Upper lobe of right lung (tissue), 1 donor: ENCODE data around the gene STX8. TPM values are rescaled to one million over a fixed set of nuclear protein-coding genes. Genes with fewer than 3 reads are reported as not detected.

Experiments
- ATAC-seq: fragments of 200-7000 bp; cut with Tn5 transposase; one replicate; pipeline ENCODE4 v1.9.1; 2020; ENCODE audit warnings: mild to moderate bottlenecking, moderate library complexity
- DNase-seq: peaks from one replicate; pipeline ENCODE4 v3.0.0-alpha.2; 2020
- H3K27ac ChIP-seq: fragments of 200-600 bp; one replicate; pipeline ENCODE4 v1.8.0; 2022
- H3K27me3 ChIP-seq: fragments of 200-600 bp; one replicate; pipeline ENCODE4 v1.8.0; 2022; ENCODE audit warnings: mild to moderate bottlenecking
- H3K36me3 ChIP-seq: fragments of 200-600 bp; one replicate; pipeline ENCODE4 v1.8.0; 2022
- H3K4me1 ChIP-seq: fragments of 200-600 bp; one replicate; pipeline ENCODE4 v1.8.0; 2022
- H3K4me3 ChIP-seq: fragments of 200-600 bp; one replicate; pipeline ENCODE4 v1.8.0; 2022; ENCODE audit warnings: mild to moderate bottlenecking
- H3K9me3 ChIP-seq: fragments of 200-600 bp; one replicate; pipeline ENCODE4 v1.8.0; 2022
- intact Hi-C: fragments of 100-400 bp; cut with DNase I; formaldehyde crosslinking; loops from one replicate; pipeline ENCODE4 v1.11.0; 2022
- total RNA-seq: library from RNA; stranded (reverse); fragmentation: NEBNext Ultra II Directional; extraction: Animal tissue kit (Norgen Biotek cat#: 25700); gene quantifications from one replicate; pipeline ENCODE4 v1.2.1, GENCODE V29; 2021
- TF ChIP-seq, protein P1 (sequence below): fragments of 200-600 bp; IDR thresholded peaks from one replicate; pipeline ENCODE4 v1.8.0; 2022; ENCODE audit warnings: antibody characterized with exemption
- donor health status: DM: no; HTN: yes; CAD: no; lungs with severe emphysema.

STX8 gene
- total RNA-seq, 1 donor from 2014 or later, result 52.5 TPM

DNA sequence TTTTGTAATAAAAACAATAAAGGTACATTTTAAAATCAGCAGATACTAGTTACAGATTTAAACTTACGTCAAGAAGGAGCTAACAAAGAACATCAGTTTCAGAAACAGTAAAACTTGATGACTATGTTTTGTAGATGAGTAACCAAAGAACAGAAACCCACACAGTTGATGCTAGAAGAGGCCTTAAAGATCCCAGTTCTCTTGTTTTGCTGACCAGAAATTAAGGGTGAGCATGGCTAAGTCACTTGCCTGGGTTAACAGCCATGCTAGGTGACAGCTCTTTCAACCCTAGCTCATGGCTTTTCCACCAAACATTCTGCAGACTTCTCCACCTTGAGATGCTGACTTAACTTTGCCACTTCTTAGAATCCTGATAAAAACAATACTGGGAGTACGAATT lies 26.4 kb downstream of the STX8 start:
- H3K27ac ChIP-seq, result no peak overlapping the region
- no peaks in the 10 kb centered on the region for H3K4me1 ChIP-seq
- H3K27me3 ChIP-seq, result no peaks in the 10 kb centered on the region
- DNase-seq (no peak), ATAC-seq (no peak)
- no peak overlapping the region for H3K4me3 ChIP-seq
- peaks cover 14% of the 10 kb centered on the region for H3K36me3 ChIP-seq
- no peaks in the 10 kb centered on the region for H3K9me3 ChIP-seq
- intact Hi-C loops, result no loop called here
- TF ChIP-seq, protein P1, sequence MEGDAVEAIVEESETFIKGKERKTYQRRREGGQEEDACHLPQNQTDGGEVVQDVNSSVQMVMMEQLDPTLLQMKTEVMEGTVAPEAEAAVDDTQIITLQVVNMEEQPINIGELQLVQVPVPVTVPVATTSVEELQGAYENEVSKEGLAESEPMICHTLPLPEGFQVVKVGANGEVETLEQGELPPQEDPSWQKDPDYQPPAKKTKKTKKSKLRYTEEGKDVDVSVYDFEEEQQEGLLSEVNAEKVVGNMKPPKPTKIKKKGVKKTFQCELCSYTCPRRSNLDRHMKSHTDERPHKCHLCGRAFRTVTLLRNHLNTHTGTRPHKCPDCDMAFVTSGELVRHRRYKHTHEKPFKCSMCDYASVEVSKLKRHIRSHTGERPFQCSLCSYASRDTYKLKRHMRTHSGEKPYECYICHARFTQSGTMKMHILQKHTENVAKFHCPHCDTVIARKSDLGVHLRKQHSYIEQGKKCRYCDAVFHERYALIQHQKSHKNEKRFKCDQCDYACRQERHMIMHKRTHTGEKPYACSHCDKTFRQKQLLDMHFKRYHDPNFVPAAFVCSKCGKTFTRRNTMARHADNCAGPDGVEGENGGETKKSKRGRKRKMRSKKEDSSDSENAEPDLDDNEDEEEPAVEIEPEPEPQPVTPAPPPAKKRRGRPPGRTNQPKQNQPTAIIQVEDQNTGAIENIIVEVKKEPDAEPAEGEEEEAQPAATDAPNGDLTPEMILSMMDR, result no peak

DNA sequence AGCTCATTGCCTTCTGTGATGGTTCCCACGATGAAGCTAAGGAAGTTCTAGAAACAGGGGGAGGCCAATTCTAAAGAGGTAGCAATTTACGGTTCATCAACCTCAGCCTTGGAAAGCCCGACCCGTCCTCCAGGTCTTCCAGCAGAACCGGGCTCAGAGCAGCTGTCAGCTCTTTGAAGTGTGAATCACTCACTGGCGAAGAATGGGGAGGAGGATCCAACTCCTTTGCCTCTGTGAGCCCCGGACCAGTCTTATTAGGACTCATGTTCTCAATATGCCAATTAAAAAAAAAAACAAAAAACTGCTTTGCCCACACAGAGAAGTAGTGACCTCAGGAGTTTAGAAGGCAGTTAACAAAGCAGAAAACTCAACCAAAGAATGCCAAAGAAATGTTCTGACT lies 31.4 kb downstream of the STX8 start:
- no peak overlapping the region for H3K4me3 ChIP-seq
- H3K27me3 ChIP-seq, result no peaks in the 10 kb centered on the region
- H3K9me3 ChIP-seq, result no peaks in the 10 kb centered on the region
- TF ChIP-seq, protein P1, result no peak
- H3K27ac ChIP-seq, result no peak overlapping the region
- intact Hi-C loops, result no loop called here
- peaks cover 4% of the 10 kb centered on the region for H3K36me3 ChIP-seq
- ATAC-seq, result no peak
- no peaks in the 10 kb centered on the region for H3K4me1 ChIP-seq
- no peak for DNase-seq

DNA sequence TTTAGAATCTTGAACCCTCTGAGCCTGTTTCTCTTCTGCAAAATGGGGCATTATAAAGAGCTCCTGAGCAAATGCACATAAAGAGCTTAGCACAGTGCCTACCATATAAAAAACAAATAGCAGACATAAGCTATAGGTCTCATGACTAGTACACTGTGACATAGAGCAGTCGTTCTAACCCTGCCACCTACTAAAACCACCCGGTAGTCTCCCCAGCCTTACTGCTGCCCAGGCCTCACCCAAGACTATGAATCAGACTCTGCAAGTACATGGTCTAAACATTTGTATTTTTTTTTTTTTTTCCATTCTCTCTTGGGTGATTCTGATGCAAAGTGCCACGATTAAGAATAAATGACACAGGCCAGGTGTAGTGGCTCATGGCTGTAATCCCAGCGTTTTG lies 33.9 kb downstream of the STX8 start:
- TF ChIP-seq, protein P1, result no peak
- Histone ChIP-seq H3K4me1 (no peaks in the 10 kb centered on the region), H3K9me3 (no peaks in the 10 kb centered on the region), H3K27ac (no peak overlapping the region), H3K36me3 (peaks cover 4% of the 10 kb centered on the region), H3K4me3 (no peak overlapping the region), H3K27me3 (no peaks in the 10 kb centered on the region)
- ATAC-seq (no peak), DNase-seq (no peak)
- intact Hi-C loops, result no loop called here

DNA sequence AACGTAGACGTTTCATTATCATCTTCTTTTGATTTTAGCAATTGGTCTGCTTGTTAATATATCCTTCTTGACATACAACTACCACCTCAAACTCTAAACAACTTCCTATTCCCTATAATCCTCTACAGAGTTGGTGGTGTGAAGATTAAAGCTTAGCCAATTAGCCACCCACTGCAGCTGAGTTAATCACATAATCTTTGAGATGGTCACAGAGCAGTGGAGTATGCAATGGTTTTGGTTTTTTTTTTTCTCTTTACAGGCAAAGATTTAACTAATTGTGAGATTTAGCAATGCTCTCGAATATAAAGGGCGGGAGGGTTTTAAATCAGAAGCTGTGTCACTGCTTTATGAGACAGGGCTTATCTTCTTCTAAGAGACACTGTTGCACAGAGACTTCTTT lies 37.0 kb downstream of the STX8 start:
- Histone ChIP-seq H3K27ac (no peak overlapping the region), H3K9me3 (no peaks in the 10 kb centered on the region), H3K4me3 (no peak overlapping the region), H3K4me1 (no peaks in the 10 kb centered on the region), H3K27me3 (no peaks in the 10 kb centered on the region), H3K36me3 (peaks cover 4% of the 10 kb centered on the region)
- TF ChIP-seq, protein P1, result no peak
- intact Hi-C loops, result no loop called here
- no peak for DNase-seq
- no peak for ATAC-seq

DNA sequence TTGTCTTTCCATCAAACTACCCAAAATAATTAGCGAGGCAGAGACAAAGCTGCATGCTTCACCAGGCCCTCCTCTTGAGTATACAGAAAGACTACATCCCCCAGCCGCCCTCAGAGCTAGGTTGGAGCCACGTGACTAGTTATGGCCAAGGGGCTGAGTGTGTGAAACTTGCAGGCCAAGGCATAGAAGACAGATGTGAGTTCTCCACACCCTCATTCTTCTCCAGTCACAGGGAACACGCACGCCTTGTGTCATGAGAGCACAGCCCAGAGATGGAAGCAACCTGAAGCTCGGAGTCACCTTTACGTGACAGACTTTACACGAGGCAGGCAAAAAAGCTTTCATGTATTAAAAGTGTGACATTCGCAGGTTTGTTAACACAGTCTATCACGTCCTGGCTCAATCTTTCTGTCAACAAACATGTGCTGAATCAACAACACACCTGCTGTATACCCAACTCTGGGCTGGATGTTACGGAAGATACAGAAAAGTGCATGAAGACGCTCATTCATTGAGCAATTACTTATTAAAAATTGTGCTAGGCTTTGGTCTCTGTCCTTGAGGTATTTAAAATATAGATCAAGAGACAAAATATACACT lies 38.3 kb downstream of the STX8 start:
- TF ChIP-seq, protein P1, result no peak
- H3K9me3 ChIP-seq, result no peaks in the 10 kb centered on the region
- no peak for DNase-seq
- H3K36me3 ChIP-seq, result peaks cover 4% of the 10 kb centered on the region
- no peak overlapping the region for H3K4me3 ChIP-seq
- ATAC-seq, result no peak
- H3K27me3 ChIP-seq, result no peaks in the 10 kb centered on the region
- intact Hi-C loops, result no loop called here
- no peak overlapping the region for H3K27ac ChIP-seq
- H3K4me1 ChIP-seq, result no peaks in the 10 kb centered on the region

DNA sequence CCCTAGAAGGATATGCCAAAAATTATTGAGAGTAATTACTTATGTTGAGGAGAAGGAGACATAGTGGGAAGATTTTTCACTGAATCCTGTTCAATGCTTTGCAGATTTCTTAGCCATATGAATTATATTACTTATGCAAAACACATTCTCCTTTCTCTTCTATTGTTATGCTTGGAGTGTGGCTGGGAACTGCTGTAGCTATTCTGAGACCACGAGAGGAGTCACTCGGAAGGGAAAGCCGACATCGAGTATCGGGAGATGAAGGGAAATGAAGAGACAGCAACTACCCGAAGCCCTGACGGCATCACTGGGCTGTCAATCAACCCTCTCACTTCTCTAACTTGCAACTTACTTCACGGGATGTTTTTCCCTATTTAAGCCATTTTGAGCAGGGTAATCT lies 39.6 kb downstream of the STX8 start:
- Histone ChIP-seq H3K36me3 (peaks cover 4% of the 10 kb centered on the region), H3K27ac (no peak overlapping the region), H3K4me3 (no peak overlapping the region), H3K27me3 (no peaks in the 10 kb centered on the region), H3K4me1 (no peaks in the 10 kb centered on the region), H3K9me3 (no peaks in the 10 kb centered on the region)
- DNase-seq (no peak), ATAC-seq (no peak)
- TF ChIP-seq, protein P1, result no peak
- intact Hi-C loops, result no loop called here
